ENCODE results near the gene RAD51B. TPM values are rescaled to one million over a fixed set of nuclear protein-coding genes. Genes with fewer than 3 reads are reported as not detected.

Gene RAD51B
- total and polyA plus RNA-seq, 2 of the 13 experiments (the other 11 are each of a cell fraction or from before 2014, with no cell fraction given) = 7.0 to 9.5 TPM

DNA sequence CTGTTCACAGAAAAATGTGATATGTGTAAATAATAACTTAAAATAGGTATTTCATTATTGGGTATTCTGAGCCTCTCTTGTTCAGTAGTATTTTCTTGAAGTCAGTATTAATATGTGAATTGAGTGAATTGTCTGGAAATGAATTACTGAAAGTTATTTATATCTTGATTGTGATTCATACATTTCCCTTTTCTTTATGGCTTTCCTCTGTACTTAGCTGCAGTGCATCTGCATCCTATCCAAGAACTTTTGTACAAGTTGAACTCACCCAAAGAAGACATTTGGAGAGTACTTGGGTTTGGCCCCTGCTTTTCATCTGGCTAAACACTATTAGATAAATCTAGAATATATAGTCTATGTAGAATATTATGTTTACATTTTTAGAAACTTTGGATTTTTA lies 326.0 kb downstream of the RAD51B start:
- DNase-seq (ENCODE audit: low spot score) (no peak), ATAC-seq (no peak), FAIRE-seq (no peak)
- Histone ChIP-seq H2AFZ (ENCODE audit: low read length) (no peak overlapping the region), H3K4me2 (ENCODE audit: low read depth, low read length) (no peak overlapping the region), H3K79me2 (ENCODE audit: insufficient read depth, low read length) (no peaks in the 10 kb centered on the region), H3K9me3 (ENCODE audit: low read length) (no peaks in the 10 kb centered on the region), H3K36me3 (replicated peaks in 1 of 2; ENCODE audit: control insufficient read depth in 1 of 2, insufficient read depth in 2 of 2, low read length in 2 of 2) (no peaks in the 10 kb centered on the region), H3K27ac (ENCODE audit: extremely low read length, insufficient read depth, low read length) (no peak overlapping the region), H3K9ac (ENCODE audit: insufficient read depth, low read depth, low read length) (no peak overlapping the region), H3K4me1 (ENCODE audit: insufficient read depth, low read length) (peaks cover 28% of the 10 kb centered on the region), H4K20me1 (ENCODE audit: insufficient read depth, low read length) (no peaks in the 10 kb centered on the region), H3K27me3 (ENCODE audit: control insufficient read depth in 1 of 2, insufficient read depth in 2 of 2, low read length in 2 of 2) (no peaks in the 10 kb centered on the region), H3K4me3 (replicated peaks in 1 of 3; ENCODE audit: insufficient read depth in 1 of 3, low read depth in 2 of 3, low read length in 3 of 3) (no peak overlapping the region)
- in situ Hi-C loops (cut with HindIII; ENCODE audit: extremely low pct_ligation_motif_present, low pct_unique_long_range_greater_than_20kb) = no loop called here
- POLR2A ChIA-PET = no interaction called here
- TF ChIP-seq ZNF234 (CRISPR knock-in tag; conservative IDR thresholded peaks at IDR 0.05) = no peak
- no peak for TF ChIP-seq POLR2A (IDR thresholded peaks at IDR 0.05; ENCODE audit: insufficient read depth in 1 of 2, low read depth in 2 of 2, low read length in 2 of 2)
- TF ChIP-seq ZNF558 (CRISPR knock-in tag; IDR thresholded peaks at IDR 0.05; ENCODE audit: borderline replicate concordance) = no peak
- TF ChIP-seq ZSCAN25 (CRISPR knock-in tag; IDR thresholded peaks at IDR 0.05) = no peak
- TF ChIP-seq SMAD1 (CRISPR knock-in tag; IDR thresholded peaks at IDR 0.05; ENCODE audit: borderline replicate concordance, low read depth) = no peak
- BruUV-seq (replicated peaks) = no TSS peak
- CTCF ChIA-PET (ENCODE audit: low intra/inter-chr PET ratio, low total read pairs) = no interaction called here
- intact Hi-C loops (cut with micrococcal nuclease; ENCODE audit: unreplicated experiment) = no loop called here

DNA sequence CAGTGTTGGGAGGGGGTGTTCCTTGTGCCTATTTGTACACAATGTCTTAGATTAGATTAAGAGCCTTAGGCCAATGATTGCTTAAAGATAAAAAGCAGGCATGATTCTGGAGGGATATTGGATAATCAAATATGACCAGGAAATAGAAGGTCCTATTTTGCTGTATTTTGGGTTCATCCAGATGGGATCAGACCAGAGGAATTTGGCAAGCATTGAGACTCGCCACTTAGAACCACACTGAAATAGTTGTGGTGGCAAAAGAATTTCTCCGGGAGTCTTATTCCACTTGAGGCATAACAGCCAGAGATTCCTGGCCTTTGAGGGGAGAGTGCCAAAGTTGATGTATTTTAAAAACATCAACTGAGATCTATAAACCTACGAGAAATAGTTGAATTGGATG lies 327.2 kb downstream of the RAD51B start:
- ChIA-PET CTCF (ENCODE audit: low intra/inter-chr PET ratio, low total read pairs) (no interaction called here), POLR2A (no interaction called here)
- Histone ChIP-seq H3K27me3 (ENCODE audit: control insufficient read depth in 1 of 2, insufficient read depth in 2 of 2, low read length in 2 of 2) (no peaks in the 10 kb centered on the region), H3K4me3 (replicated peaks in 1 of 3; ENCODE audit: insufficient read depth in 1 of 3, low read depth in 2 of 3, low read length in 3 of 3) (no peak overlapping the region), H3K4me2 (ENCODE audit: low read depth, low read length) (no peak overlapping the region), H3K9me3 (ENCODE audit: low read length) (no peaks in the 10 kb centered on the region), H3K4me1 (ENCODE audit: insufficient read depth, low read length) (peaks cover 24% of the 10 kb centered on the region), H3K79me2 (ENCODE audit: insufficient read depth, low read length) (no peaks in the 10 kb centered on the region), H3K9ac (ENCODE audit: insufficient read depth, low read depth, low read length) (no peak overlapping the region), H2AFZ (ENCODE audit: low read length) (no peak overlapping the region), H3K27ac (ENCODE audit: extremely low read length, insufficient read depth, low read length) (no peak overlapping the region), H3K36me3 (replicated peaks in 1 of 2; ENCODE audit: control insufficient read depth in 1 of 2, insufficient read depth in 2 of 2, low read length in 2 of 2) (no peaks in the 10 kb centered on the region), H4K20me1 (ENCODE audit: insufficient read depth, low read length) (no peaks in the 10 kb centered on the region)
- FAIRE-seq = no peak
- no TSS peak for BruUV-seq (replicated peaks)
- no peak for DNase-seq (ENCODE audit: low spot score)
- WGBS (ENCODE audit: low lambda C conversion rate) = 94% methylated on average over 3 of the region's 3 CpGs
- ATAC-seq = no peak
- intact Hi-C loops (cut with micrococcal nuclease; ENCODE audit: unreplicated experiment) (no loop called here), in situ Hi-C loops (cut with HindIII; ENCODE audit: extremely low pct_ligation_motif_present, low pct_unique_long_range_greater_than_20kb) (no loop called here)
- no peak for TF ChIP-seq BCL6 (CRISPR knock-in tag; IDR thresholded peaks at IDR 0.05)
- TF ChIP-seq ZNF251 (CRISPR knock-in tag; IDR thresholded peaks at IDR 0.05) = no peak
- no peak for TF ChIP-seq ZNF121 (CRISPR knock-in tag; IDR thresholded peaks at IDR 0.05)
- TF ChIP-seq ZKSCAN5 (CRISPR knock-in tag; IDR thresholded peaks at IDR 0.05) = no peak
- no peak for TF ChIP-seq NONO (IDR thresholded peaks at IDR 0.05)
- TF ChIP-seq NONO (CRISPR knock-in tag; conservative IDR thresholded peaks at IDR 0.05) = no peak
- TF ChIP-seq CBFB (CRISPR knock-in tag; IDR thresholded peaks at IDR 0.05) = no peak
- TF ChIP-seq SPEN (CRISPR knock-in tag; IDR thresholded peaks at IDR 0.05; ENCODE audit: low read depth) = no peak
- TF ChIP-seq, protein P1, sequence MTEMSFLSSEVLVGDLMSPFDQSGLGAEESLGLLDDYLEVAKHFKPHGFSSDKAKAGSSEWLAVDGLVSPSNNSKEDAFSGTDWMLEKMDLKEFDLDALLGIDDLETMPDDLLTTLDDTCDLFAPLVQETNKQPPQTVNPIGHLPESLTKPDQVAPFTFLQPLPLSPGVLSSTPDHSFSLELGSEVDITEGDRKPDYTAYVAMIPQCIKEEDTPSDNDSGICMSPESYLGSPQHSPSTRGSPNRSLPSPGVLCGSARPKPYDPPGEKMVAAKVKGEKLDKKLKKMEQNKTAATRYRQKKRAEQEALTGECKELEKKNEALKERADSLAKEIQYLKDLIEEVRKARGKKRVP (CRISPR knock-in tag; IDR thresholded peaks at IDR 0.05) = no peak
- TF ChIP-seq EED (CRISPR knock-in tag; IDR thresholded peaks at IDR 0.05) = no peak

All from HepG2 (cell line).